ENCODE data around the gene ATP2C1. TPM values are rescaled to one million over a fixed set of nuclear protein-coding genes. Genes with fewer than 3 reads are reported as not detected.

Gene ATP2C1
- total and polyA plus RNA-seq, 2 experiments from 2014 or later = 31.5 to 99.4 TPM

GRCh38 chr3:130939753-130940152 lies 45.9 kb downstream of the ATP2C1 start:
- no peak overlapping the region for H3K4me2 ChIP-seq
- no peak overlapping the region for H3K4me3 ChIP-seq
- no peak overlapping the region for H2AFZ ChIP-seq
- no peaks in the 10 kb centered on the region for H3K27me3 ChIP-seq
- no peaks in the 10 kb centered on the region for H3K4me1 ChIP-seq (ENCODE audit: insufficient read depth)
- H3K9me3 ChIP-seq (ENCODE audit: low read depth) = no peaks in the 10 kb centered on the region
- H3K36me3 ChIP-seq (replicated peaks; ENCODE audit: insufficient read depth, low read depth) = no peaks in the 10 kb centered on the region
- DNase-seq (ENCODE audit: low spot score) = no peak
- TF ChIP-seq EZH2 (IDR thresholded peaks at IDR 0.05; ENCODE audit: borderline replicate concordance) (no peak), CTCF (IDR thresholded peaks at IDR 0.05; ENCODE audit: poor library complexity) (no peak), EZH2phosphoT487 (IDR thresholded peaks at IDR 0.05; ENCODE audit: low read depth, severe bottlenecking, unreplicated experiment) (no peak)
- no peaks in the 10 kb centered on the region for H4K20me1 ChIP-seq (ENCODE audit: insufficient read depth, poor library complexity, severe bottlenecking)
- no peak overlapping the region for H3K27ac ChIP-seq
- no peaks in the 10 kb centered on the region for H3K79me2 ChIP-seq
- H3K9me2 ChIP-seq (replicated peaks; ENCODE audit: insufficient read depth) = no peaks in the 10 kb centered on the region

- H3K27ac ChIP-seq = no peak overlapping the region
- H3K36me3 ChIP-seq (replicated peaks; ENCODE audit: insufficient read depth, low read depth) = no peaks in the 10 kb centered on the region
- no peaks in the 10 kb centered on the region for H3K79me2 ChIP-seq
- no peak overlapping the region for H2AFZ ChIP-seq
- no peak for DNase-seq (ENCODE audit: low spot score)
- no peaks in the 10 kb centered on the region for H3K27me3 ChIP-seq
- no peaks in the 10 kb centered on the region for H3K9me2 ChIP-seq (replicated peaks; ENCODE audit: insufficient read depth)
- no peak for TF ChIP-seq CTCF (IDR thresholded peaks at IDR 0.05; ENCODE audit: poor library complexity)
- no peak for TF ChIP-seq EZH2phosphoT487 (IDR thresholded peaks at IDR 0.05; ENCODE audit: low read depth, severe bottlenecking, unreplicated experiment)
- no peak for TF ChIP-seq EZH2 (IDR thresholded peaks at IDR 0.05; ENCODE audit: borderline replicate concordance)
- H4K20me1 ChIP-seq (ENCODE audit: insufficient read depth, poor library complexity, severe bottlenecking) = no peaks in the 10 kb centered on the region
- H3K4me3 ChIP-seq = no peak overlapping the region
- H3K4me2 ChIP-seq = no peak overlapping the region
- H3K9me3 ChIP-seq (ENCODE audit: low read depth) = no peaks in the 10 kb centered on the region
- no peaks in the 10 kb centered on the region for H3K4me1 ChIP-seq (ENCODE audit: insufficient read depth)
These were observed 47.9 kb downstream of the ATP2C1 start for GRCh38 chr3:130941793-130942192.

- H3K36me3 ChIP-seq (replicated peaks; ENCODE audit: insufficient read depth, low read depth) = no peaks in the 10 kb centered on the region
- no peaks in the 10 kb centered on the region for H3K79me2 ChIP-seq
- no peaks in the 10 kb centered on the region for H3K4me1 ChIP-seq (ENCODE audit: insufficient read depth)
- no peak for TF ChIP-seq CTCF (IDR thresholded peaks at IDR 0.05; ENCODE audit: poor library complexity)
- TF ChIP-seq EZH2phosphoT487 (IDR thresholded peaks at IDR 0.05; ENCODE audit: low read depth, severe bottlenecking, unreplicated experiment) = no peak
- no peak for TF ChIP-seq EZH2 (IDR thresholded peaks at IDR 0.05; ENCODE audit: borderline replicate concordance)
- H3K9me3 ChIP-seq (ENCODE audit: low read depth) = no peaks in the 10 kb centered on the region
- no peaks in the 10 kb centered on the region for H3K27me3 ChIP-seq
- DNase-seq (ENCODE audit: low spot score) = no peak
- no peak overlapping the region for H3K27ac ChIP-seq
- no peak overlapping the region for H3K4me2 ChIP-seq
- no peaks in the 10 kb centered on the region for H3K9me2 ChIP-seq (replicated peaks; ENCODE audit: insufficient read depth)
- no peaks in the 10 kb centered on the region for H4K20me1 ChIP-seq (ENCODE audit: insufficient read depth, poor library complexity, severe bottlenecking)
- no peak overlapping the region for H2AFZ ChIP-seq
- 95% methylated on average over 3 of the region's 3 CpGs for WGBS (ENCODE audit: low lambda C conversion rate, missing lambda C conversion rate)
- no peak overlapping the region for H3K4me3 ChIP-seq
These were observed 53.0 kb downstream of the ATP2C1 start for GRCh38 chr3:130946882-130947281.

Data from hepatocyte (in vitro differentiated cells).